HCT116 (cell line): ENCODE data around the gene LRRIQ1.

Source experiments
- ATF3 ChIP-seq: IDR thresholded peaks from 2 replicates; pipeline ENCODE4 v1.6.1; 2012
- CBX3 ChIP-seq: IDR thresholded peaks from 2 replicates; pipeline ENCODE4 v1.6.1; 2012; ENCODE audit warnings: low read depth
- CEBPB ChIP-seq: IDR thresholded peaks from 2 replicates; pipeline ENCODE4 v1.6.1; 2012; ENCODE audit warnings: low read depth
- CTCF ChIP-seq, 3 experiments: fragments of 200-600 bp in 1 of 3; sonication (generic) in 1 of 3; IDR thresholded peaks in 2 of 3; conservative IDR thresholded peaks in 1 of 3; 2 replicates each; pipeline ENCODE4 v1.5.1; 2012 to 2017; ENCODE audit warnings: low read depth in 2 of 3, low read length in 2 of 3, antibody characterized with exemption in 1 of 3, borderline replicate concordance in 1 of 3, control low read depth in 1 of 3, mild to moderate bottlenecking in 1 of 3, mixed read lengths in 1 of 3, mixed run types in 1 of 3, moderate library complexity in 1 of 3; ENCODE audit not compliant: insufficient read depth in 1 of 3
- ELF1 ChIP-seq: IDR thresholded peaks from 2 replicates; pipeline ENCODE4 v1.6.1; 2012; ENCODE audit warnings: low read depth, borderline replicate concordance
- EZH2 ChIP-seq: fragments of 200-600 bp; sonication (generic); IDR thresholded peaks from 2 replicates; pipeline ENCODE4 v1.6.1; 2017; ENCODE audit warnings: antibody characterized with exemption, mixed run types
- EZH2phosphoT487 ChIP-seq: fragments of 200-600 bp; IDR thresholded peaks from 2 replicates; pipeline ENCODE4 v1.6.1; 2018; ENCODE audit warnings: antibody characterized with exemption, borderline replicate concordance
- JUND ChIP-seq: IDR thresholded peaks from 2 replicates; pipeline ENCODE4 v1.6.1; 2012
- POLR2AphosphoS5 ChIP-seq: IDR thresholded peaks from 2 replicates; pipeline ENCODE4 v1.6.1; 2011; ENCODE audit warnings: mild to moderate bottlenecking, low read depth, low read length, moderate library complexity
- RAD21 ChIP-seq: IDR thresholded peaks from 2 replicates; pipeline ENCODE4 v1.6.1; 2012; ENCODE audit warnings: low read depth, mild to moderate bottlenecking
- REST ChIP-seq: IDR thresholded peaks from 2 replicates; pipeline ENCODE4 v1.6.1; 2012; ENCODE audit warnings: low read depth
- SP1 ChIP-seq: IDR thresholded peaks from 2 replicates; pipeline ENCODE4 v1.6.1; 2012; ENCODE audit warnings: low read depth
- SRF ChIP-seq: IDR thresholded peaks from 2 replicates; pipeline ENCODE4 v1.6.1; 2012; ENCODE audit warnings: low read depth
- ZNF274 ChIP-seq: fragments of 200-500 bp; sonication (Bioruptor generic); IDR thresholded peaks from 2 replicates; pipeline ENCODE4 v1.6.1; 2014; ENCODE audit warnings: mild to moderate bottlenecking, low read depth, low read length, inconsistent platforms

GRCh38 chr12:85182699-85183098, 146.5 kb downstream of the LRRIQ1 start:
- TF ChIP-seq JUND (no peak), SRF (no peak), EZH2phosphoT487 (no peak), EZH2 (no peak), CTCF (IDR thresholded peaks at IDR 0.05 in 2 of 3, conservative IDR thresholded peaks at IDR 0.05 in 1 of 3; ENCODE audit: borderline replicate concordance in 1 of 3, insufficient read depth in 1 of 3, low read depth in 2 of 3, low read length in 2 of 3) (no peak), REST (no peak), ZNF274 (no peak), CEBPB (no peak), CBX3 (no peak), ATF3 (no peak), ELF1 (no peak), SP1 (no peak), POLR2AphosphoS5 (no peak), RAD21 (no peak)
